Measurements from ENCODE around the gene CIPC.
A peak's percentile ranks its signal among the peaks of the same experiment; 100 is the strongest.

Gene CIPC, protein sequence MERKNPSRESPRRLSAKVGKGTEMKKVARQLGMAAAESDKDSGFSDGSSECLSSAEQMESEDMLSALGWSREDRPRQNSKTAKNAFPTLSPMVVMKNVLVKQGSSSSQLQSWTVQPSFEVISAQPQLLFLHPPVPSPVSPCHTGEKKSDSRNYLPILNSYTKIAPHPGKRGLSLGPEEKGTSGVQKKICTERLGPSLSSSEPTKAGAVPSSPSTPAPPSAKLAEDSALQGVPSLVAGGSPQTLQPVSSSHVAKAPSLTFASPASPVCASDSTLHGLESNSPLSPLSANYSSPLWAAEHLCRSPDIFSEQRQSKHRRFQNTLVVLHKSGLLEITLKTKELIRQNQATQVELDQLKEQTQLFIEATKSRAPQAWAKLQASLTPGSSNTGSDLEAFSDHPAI

DNA sequence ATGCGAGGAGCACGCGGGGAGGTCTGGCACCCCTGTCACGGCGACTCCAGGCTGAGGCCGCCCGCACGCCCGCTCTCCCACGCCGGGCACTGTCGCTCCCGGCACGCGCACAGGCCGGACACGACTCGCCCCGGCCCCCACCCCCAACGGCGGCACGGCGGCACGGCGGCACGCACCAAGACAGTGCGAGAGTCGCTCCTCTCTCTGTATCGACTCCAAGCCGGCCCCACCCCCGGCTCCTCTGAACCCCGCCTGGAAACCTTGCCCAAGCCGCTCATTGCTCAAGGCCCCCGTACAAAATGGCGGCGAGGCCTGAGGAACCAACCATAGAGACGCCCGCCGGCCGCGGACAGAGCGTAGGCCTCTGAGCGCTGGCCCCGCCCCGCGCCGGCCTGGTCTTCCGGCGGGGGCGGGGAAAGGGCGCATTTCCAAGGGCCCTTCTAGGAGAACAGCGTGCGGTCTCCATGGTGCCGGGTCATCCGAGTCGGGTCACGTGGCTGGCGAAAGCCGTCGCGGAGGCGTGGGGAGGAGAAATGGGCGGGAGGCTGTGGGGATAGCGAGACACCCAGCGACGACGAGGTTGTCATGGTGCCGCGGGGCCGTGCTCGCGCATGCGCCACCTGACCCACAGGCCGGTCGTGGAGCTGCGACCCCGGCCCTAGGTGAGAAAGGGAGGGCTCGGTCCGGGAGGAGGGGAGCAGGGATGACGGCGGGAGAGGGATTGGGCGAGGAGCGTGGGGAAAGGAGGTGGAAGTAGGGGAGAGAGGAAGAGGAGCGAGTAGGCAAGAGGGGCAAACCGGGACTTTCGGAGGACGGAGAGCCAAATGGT lies at the start of gene CIPC:
TSS of gene CIPC (plus strand) at position 559 of the 829 bp plus-strand sequence. CDS start 7,451 bp downstream, outside the sequence.
- Mint-ChIP-seq H3K4me1 (peaks cover 68% of the 10 kb centered on the region), H3K9me3 (no peaks in the 10 kb centered on the region), H3K36me3 (no peaks in the 10 kb centered on the region), H3K27ac (peak within 1 kb of the TSS; percentile 99), H3K27me3 (no peaks in the 10 kb centered on the region), H3K4me3 (peak within 1 kb of the TSS; percentile 99)
- peak; percentile 96 for ATAC-seq

DNA sequence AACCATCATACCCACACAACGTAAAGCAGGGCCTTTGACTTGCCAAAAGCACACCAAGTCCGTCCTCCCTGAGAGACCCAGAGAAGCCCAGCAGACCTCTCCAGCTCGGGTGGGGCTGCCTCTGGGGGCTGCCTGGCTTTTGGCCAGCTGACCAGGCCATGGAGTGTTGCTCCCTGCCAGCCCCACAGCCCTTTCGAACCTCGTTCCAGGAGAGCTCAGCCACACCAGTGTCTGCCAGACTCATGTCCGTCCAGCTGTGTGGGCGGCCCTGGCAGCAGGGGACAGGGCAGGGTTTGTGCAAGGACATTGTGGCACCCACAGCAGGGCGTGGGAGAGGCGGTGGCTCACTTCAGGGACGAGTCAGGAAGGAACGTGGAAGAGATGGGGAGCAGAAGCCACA lies 46.9 kb upstream of the CIPC start:
- Mint-ChIP-seq H3K27me3 (no peaks in the 10 kb centered on the region), H3K4me1 (peaks cover 7% of the 10 kb centered on the region), H3K9me3 (no peaks in the 10 kb centered on the region), H3K4me3 (no peak overlapping the region), H3K27ac (no peak overlapping the region), H3K36me3 (no peaks in the 10 kb centered on the region)
- ATAC-seq = no peak

DNA sequence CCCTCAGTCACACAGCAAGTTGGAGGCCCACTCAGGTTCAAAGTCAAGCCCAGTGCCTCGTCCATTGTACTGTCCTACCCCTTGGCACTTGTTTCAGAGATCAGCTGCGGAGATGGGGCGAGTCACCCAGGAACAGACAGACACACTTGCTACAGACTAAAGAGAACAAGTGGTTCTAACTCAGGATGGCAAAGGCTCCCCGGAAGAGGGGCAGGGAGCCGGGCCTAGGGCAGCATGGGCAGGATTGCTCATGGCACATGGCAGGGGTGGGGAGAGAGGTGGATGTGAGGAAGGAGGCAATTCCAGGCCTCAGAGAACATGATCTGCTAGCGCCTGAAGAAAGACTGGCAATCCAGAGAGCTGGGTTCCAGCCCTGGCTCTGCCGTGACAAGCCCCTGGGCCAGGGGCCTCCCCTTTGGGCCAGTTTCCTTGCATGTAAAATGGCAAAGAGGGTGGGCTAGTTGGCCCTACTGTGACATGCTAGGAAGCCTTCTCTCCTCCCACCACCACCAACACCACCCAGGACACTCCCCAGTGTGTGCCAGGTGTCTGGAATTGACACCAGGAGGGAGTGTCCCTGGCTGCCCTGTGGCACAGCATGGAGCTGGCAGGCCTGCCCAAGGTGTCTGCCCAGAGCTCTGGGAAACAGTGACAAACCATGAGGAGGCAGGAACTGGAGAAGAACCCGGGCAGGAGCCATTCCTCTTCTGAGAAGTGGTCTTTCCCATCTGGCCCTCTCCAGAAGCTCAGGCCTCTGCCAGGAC lies 45.6 kb upstream of the CIPC start:
- ATAC-seq = peak; percentile 12
- no peak overlapping the region for H3K4me3 Mint-ChIP-seq
- H3K9me3 Mint-ChIP-seq = no peaks in the 10 kb centered on the region
- no peaks in the 10 kb centered on the region for H3K27me3 Mint-ChIP-seq
- no peak overlapping the region for H3K27ac Mint-ChIP-seq
- H3K4me1 Mint-ChIP-seq = peaks cover 7% of the 10 kb centered on the region
- H3K36me3 Mint-ChIP-seq = no peaks in the 10 kb centered on the region

- Mint-ChIP-seq H3K27ac (peak overlapping the region; percentile 24), H3K36me3 (no peaks in the 10 kb centered on the region), H3K27me3 (no peaks in the 10 kb centered on the region), H3K4me3 (no peak overlapping the region), H3K9me3 (no peaks in the 10 kb centered on the region), H3K4me1 (peaks cover 7% of the 10 kb centered on the region)
- ATAC-seq = peak; percentile 78
These were observed 44.8 kb upstream of the CIPC start for GRCh38 chr14:77053046-77053841.

DNA sequence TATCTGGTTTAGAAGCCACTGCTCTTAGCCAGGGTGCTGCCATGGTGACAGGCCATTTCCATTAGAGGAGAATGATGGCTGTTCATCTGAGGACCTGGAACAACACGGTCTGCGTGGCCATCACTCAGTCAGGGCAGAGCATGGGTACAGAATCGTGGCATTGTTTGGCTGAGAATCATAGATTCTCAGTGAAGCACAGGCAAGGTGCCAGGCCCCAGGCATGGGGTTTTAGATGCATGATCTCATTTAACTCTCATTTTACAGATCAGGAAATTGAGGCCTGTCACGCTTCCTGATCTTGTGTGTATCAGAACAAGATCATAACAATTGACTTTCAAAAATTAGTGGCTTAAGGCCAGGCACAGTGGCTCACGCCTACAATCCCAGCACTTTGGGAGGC lies 42.8 kb upstream of the CIPC start:
- Mint-ChIP-seq H3K27ac (no peak overlapping the region), H3K4me3 (no peak overlapping the region), H3K9me3 (no peaks in the 10 kb centered on the region), H3K36me3 (no peaks in the 10 kb centered on the region), H3K4me1 (peaks cover 7% of the 10 kb centered on the region), H3K27me3 (no peaks in the 10 kb centered on the region)
- ATAC-seq = no peak

DNA sequence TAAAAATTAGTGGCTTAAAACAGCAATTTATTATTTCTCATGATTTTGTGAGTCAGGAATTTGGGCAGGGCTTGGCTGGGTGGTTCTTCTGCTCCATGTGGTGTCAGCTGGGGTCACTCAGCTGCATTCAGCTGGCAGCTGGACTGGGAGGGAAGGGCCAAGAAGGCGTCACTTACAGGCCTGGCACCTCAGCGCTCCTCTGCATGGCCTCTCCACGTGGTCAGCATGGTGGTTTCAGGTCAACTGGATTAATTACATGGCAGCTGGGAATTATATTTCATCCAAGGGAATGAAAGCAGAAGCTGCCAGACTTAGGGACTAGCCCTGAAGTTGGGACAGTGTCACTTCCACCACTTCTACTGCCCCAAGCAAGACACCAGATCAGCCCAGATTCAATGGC lies 42.1 kb upstream of the CIPC start:
- no peak for ATAC-seq
- Mint-ChIP-seq H3K27me3 (no peaks in the 10 kb centered on the region), H3K9me3 (no peaks in the 10 kb centered on the region)

GRCh38 chr14:77058117-77058516 lies 39.9 kb upstream of the CIPC start:
- Mint-ChIP-seq H3K9me3 (no peaks in the 10 kb centered on the region), H3K36me3 (no peaks in the 10 kb centered on the region), H3K4me3 (no peak overlapping the region), H3K4me1 (peaks cover 5% of the 10 kb centered on the region), H3K27ac (no peak overlapping the region), H3K27me3 (no peaks in the 10 kb centered on the region)
- no peak for ATAC-seq

More for the DNA sequence above, 42.1 kb upstream of the CIPC start:
- H3K36me3 Mint-ChIP-seq = no peaks in the 10 kb centered on the region
- peaks cover 7% of the 10 kb centered on the region for H3K4me1 Mint-ChIP-seq
- H3K27ac Mint-ChIP-seq = no peak overlapping the region
- no peak overlapping the region for H3K4me3 Mint-ChIP-seq

DNA sequence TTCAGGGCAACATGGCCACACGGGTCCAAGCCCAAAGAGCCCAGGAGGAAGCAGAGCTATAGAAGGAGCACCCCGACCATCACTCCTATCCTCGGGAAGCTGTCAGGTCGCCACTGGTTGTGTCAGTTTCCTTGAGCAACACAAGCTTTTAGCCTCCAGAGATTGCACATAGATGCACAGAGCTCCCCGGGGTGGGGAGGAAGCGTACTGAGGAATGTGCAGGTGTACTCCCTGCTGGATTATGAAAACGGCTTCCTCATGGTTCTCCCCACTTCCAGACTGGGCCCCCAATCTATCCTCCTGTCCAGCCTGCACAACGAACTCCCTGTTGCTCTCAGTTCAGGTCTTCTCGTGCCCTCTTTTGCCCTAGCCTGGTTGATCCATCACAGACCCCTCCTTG lies 39.3 kb upstream of the CIPC start:
- no peak overlapping the region for H3K27ac Mint-ChIP-seq
- H3K36me3 Mint-ChIP-seq = no peaks in the 10 kb centered on the region
- H3K27me3 Mint-ChIP-seq = no peaks in the 10 kb centered on the region
- no peak for ATAC-seq
- H3K9me3 Mint-ChIP-seq = no peaks in the 10 kb centered on the region
- H3K4me3 Mint-ChIP-seq = no peak overlapping the region
- peaks cover 8% of the 10 kb centered on the region for H3K4me1 Mint-ChIP-seq

DNA sequence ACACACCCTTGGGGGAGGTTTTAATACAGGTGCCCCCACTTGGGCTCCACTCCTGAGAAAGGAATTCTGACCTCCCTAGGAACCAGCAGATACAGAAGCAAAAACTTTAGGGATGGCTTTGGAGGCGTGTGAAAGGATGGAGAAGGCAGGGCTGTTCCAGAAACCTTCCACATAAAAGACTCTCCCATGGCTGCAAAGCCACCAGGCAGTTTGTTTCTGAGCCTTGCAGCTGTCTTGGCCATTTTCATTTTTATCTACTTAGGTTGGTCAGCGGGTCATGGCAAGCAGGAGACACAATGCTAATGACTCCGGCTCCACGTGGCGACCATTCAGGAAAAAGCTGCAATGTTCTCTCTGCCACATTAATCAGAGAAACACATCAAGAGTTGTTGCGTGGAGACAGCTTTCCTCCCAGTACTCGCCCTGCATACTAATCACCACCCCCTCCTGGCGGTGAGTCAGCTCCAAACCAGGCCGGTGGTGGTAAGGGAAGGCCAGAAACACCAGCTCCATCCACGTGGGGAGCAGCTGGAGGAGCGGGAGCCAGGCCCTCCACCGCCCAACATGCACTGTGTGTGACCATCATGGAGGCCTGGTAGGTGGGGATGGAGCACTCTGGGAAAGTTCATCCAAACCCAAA lies 38.7 kb upstream of the CIPC start:
- Mint-ChIP-seq H3K36me3 (no peaks in the 10 kb centered on the region), H3K4me3 (no peak overlapping the region), H3K9me3 (no peaks in the 10 kb centered on the region), H3K4me1 (peaks cover 8% of the 10 kb centered on the region), H3K27me3 (no peaks in the 10 kb centered on the region), H3K27ac (no peak overlapping the region)
- no peak for ATAC-seq

DNA sequence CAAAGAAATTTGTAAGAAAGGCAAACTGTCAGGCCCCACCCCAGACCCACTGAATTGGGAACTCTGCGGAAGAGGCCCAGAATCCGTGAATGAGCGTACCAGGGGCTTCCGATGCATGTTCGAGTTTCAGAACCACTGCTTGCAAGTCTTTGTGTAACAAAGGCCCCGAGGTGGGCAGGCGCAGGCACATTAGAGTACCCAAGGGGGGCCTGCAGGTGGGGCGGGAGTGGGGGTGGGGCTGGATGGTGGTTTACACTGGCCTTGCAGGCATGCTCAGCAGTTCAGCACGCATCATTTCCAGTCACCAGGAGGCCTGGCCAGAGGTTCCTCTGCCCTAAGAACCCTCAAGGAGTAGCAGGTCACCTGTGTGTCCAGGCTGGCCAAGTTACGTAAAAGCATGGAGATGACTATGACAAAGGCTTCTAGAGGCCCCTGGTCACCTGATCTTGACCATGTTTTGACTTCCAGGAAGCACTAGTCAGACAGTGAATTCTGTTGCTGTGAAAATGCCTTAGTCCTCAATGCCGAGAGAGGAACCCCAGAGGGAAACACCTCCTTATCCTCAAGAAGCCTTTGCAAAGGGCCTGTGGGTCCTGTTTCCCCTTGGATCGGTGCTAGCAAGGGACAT lies 36.3 kb upstream of the CIPC start:
- no peak overlapping the region for H3K4me3 Mint-ChIP-seq
- H3K9me3 Mint-ChIP-seq = no peaks in the 10 kb centered on the region
- H3K27ac Mint-ChIP-seq = no peak overlapping the region
- peaks cover 28% of the 10 kb centered on the region for H3K4me1 Mint-ChIP-seq
- no peak for ATAC-seq
- H3K36me3 Mint-ChIP-seq = no peaks in the 10 kb centered on the region
- H3K27me3 Mint-ChIP-seq = no peaks in the 10 kb centered on the region

- Mint-ChIP-seq H3K36me3 (no peaks in the 10 kb centered on the region), H3K27me3 (no peaks in the 10 kb centered on the region), H3K27ac (no peak overlapping the region), H3K4me1 (peaks cover 31% of the 10 kb centered on the region), H3K4me3 (no peak overlapping the region), H3K9me3 (no peaks in the 10 kb centered on the region)
- ATAC-seq = no peak
These were observed 35.8 kb upstream of the CIPC start for GRCh38 chr14:77062261-77062660.

DNA sequence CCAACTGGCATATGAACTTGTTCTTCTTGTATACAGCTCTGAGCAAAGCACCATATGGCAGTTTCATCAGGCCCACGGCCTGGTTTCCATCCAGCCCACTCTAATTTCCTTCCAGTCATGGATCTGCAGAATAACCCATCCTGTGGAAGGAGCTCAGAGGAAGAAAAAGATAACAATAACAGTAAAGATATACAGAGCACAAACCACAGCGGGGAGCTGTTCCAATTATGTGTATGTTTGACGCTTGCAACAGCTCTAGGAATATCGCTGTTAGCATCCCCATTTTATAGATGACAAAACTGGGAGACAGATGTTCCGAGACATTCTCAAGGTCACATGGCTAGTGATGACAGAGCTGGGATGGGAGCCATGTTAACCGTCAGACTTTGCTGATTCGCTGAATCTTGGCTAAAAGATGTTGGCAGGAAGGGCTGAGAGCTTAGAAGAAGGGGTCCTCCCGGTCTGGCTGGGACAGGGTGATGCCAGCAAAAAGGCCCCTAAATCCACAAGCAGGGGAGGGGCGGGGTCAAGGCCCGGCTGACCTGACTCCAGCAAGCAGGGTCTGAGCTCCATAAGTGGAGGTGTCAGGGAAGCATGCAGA lies 34.4 kb upstream of the CIPC start:
- no peaks in the 10 kb centered on the region for H3K9me3 Mint-ChIP-seq
- ATAC-seq = no peak
- H3K27ac Mint-ChIP-seq = peak overlapping the region; percentile 7
- peaks cover 5% of the 10 kb centered on the region for H3K27me3 Mint-ChIP-seq
- H3K36me3 Mint-ChIP-seq = no peaks in the 10 kb centered on the region
- no peak overlapping the region for H3K4me3 Mint-ChIP-seq
- H3K4me1 Mint-ChIP-seq = peaks cover 39% of the 10 kb centered on the region

DNA sequence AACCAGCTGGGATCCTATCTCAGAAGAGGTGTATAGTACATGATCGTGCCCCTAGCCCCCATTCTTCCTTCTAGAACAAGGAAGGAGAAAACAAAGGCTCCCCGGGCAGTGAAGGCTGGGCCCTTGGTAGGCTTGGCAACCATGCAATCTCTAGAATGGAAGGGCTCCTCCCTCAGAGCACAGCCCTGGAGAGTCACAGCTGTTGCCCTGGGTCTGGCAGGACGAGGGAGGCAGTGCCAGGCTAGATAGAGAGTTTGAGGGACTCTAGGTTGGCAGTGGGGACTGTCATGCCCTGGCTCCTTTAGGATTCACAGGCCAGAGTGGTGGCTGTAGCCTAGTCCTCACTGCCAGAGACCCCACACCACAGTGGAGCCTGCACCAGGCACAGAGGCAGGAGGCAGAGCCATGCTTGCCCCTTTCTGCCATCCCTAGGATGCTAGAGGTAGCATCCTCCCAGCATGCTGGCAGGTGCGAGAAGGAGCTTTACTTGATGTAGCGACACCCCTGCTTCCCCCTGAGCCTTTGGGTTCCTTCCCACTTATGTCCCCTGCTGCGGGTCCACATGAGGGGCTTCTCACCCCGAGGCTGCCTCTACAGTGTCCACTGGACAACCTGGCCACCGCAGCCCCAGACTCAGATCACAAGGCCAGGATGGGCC lies 33.4 kb upstream of the CIPC start:
- H3K27ac Mint-ChIP-seq = peak overlapping the region; percentile 35
- no peaks in the 10 kb centered on the region for H3K9me3 Mint-ChIP-seq
- no peak for ATAC-seq
- H3K36me3 Mint-ChIP-seq = no peaks in the 10 kb centered on the region
- peaks cover 14% of the 10 kb centered on the region for H3K27me3 Mint-ChIP-seq
- H3K4me1 Mint-ChIP-seq = peaks cover 41% of the 10 kb centered on the region
- no peak overlapping the region for H3K4me3 Mint-ChIP-seq
